Fibroblast of villous mesenchyme (primary cell): ENCODE data around the gene LZTFL1. TPM values are rescaled to one million over a fixed set of nuclear protein-coding genes. Genes with fewer than 3 reads are reported as not detected.
"Not testable (repeated sequence)": the region's sequence is repeated elsewhere in the genome, so short reads cannot be mapped to it uniquely, and the experiment has no call there.

Source experiments
- DNase-seq: peaks from one replicate; pipeline ENCODE4 v3.0.0-alpha.2; 2010; ENCODE audit warnings: low read depth
- H3K4me3 ChIP-seq: 2 replicates; pipeline ENCODE4 v1.5.1; 2011; ENCODE audit warnings: low read depth, mild to moderate bottlenecking, low read length
- CTCF ChIP-seq: IDR thresholded peaks from 2 replicates; pipeline ENCODE4 v1.5.1; 2012; ENCODE audit warnings: low read depth, mild to moderate bottlenecking, low read length; ENCODE audit not compliant: insufficient read depth
- total RNA-seq: library from RNA; depleted of rRNA; stranded (reverse); fragments of >200 nt; gene quantifications from 2 replicates; pipeline ENCODE4 v1.2.3, GENCODE V29; 2012

The LZTFL1 gene
- total RNA-seq, 1 donor: 18.6 TPM

DNA sequence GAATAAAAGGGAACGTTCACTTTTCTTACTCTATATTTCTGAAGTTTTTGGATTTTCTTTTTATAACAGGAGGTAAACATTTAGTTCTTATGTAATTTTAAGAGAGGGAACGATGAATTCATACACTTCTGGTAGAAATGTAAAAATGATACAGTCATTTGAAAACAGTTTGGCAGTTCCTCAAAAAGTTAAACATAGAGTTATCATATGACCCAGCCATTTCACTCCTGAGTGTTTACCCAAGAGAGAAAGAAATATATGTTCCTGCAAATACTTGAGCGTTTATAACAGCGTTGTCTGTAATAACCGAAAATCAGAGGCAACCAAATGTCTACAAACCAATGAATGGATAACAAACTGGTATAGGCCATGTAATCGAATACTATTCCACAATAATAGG is 23.6 kb upstream of the LZTFL1 start:
- DNase-seq: no peak
- TF ChIP-seq CTCF: no peak
- no peak overlapping the region for H3K4me3 ChIP-seq

DNA sequence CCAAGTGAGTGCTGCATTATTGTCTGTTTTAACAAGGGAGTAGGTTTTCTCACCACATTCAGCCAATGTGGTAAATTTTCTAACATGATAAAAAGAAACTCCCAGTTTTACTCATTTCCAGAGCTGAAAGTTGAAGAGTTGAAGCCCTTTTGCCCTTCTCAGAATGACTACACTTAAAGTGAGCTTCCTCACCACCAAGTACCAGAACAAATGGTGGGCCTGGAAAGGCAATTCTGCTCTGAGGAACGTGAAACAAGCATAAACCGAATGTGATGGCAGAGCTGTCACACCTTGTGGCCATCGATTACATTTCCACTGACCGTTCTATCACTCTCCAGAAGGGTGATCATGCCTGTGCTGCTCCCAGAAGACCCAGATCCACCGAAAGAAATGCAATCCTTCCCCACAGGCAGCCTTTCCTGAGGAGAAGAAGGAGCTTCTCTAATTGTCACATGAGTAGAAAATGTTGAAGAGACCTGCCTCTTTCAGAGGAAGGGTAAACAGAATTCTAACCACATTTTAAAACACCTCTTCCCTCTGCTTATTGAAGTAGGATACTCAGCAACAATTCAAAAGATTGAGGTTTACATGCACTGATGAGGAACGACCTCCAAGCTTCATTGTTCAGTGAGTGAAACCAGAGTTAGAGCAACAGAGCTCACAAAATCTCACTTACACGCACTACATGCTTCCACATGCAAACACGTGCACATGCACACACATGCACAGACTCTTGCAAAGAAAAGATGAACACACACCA is 23.0 kb upstream of the LZTFL1 start:
- no peak for DNase-seq
- no peak for TF ChIP-seq CTCF
- no peak overlapping the region for H3K4me3 ChIP-seq

DNA sequence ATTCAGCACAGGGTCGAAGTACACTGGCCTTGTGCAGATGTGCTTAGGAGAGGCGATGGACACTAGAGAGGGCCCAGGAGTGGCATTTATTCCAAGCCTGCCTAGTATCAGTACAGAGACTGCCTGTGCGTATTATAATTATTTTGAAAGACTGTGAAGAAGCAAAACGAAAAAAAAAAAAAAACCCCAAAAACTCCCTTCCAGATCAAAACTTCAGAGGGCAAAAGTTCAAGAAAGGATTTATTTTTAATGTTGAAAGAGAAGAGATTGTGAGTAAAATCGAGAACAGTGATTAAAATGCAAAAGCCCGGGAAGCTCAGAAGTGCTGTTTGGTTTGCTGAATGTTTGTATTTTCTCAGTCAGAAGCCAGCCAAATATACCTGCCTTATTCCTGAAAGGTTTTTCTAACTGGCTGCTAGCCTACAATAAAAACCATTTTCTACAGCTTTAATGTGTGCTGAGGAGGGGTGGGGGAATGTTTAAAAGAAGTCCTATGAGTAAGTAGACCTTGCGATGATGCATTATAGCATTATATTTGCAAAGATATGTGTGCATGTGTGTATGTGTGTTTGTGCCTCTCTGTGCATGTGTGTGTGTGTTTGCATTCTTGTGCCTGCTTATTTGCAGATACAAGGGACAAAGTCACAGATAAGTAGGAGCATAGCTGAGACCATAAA is 19.3 kb upstream of the LZTFL1 start:
- DNase-seq: no peak
- TF ChIP-seq CTCF: no peak

DNA sequence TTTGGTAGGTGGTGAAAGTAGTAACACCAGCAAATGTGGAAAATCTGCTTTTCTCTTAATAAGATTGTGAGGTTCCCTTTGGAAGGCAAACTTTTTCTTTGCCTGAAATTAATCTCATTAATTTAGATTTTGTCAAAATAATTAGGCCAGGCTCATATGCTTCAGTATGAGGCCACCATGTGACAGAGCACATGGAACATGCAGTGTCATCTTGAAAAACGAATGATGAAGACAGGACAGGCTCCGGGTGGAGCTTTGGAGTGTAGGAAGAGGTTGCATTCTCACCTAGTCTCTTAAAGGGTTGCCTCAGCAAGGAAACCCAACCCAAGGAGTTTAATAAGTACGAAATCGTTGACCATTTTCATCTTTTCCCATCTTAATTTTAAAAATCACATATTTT is 18.6 kb upstream of the LZTFL1 start:
- no peak overlapping the region for H3K4me3 ChIP-seq
- DNase-seq: no peak
- TF ChIP-seq CTCF: no peak

More for the DNA sequence above, 19.3 kb upstream of the LZTFL1 start:
- no peak overlapping the region for H3K4me3 ChIP-seq

- no peak for DNase-seq
- H3K4me3 ChIP-seq: no peak overlapping the region
- no peak for TF ChIP-seq CTCF
Observed at GRCh38 chr3:45858809-45859543, 17.1 kb upstream of the LZTFL1 start.

- not testable (repeated sequence) for H3K4me3 ChIP-seq, DNase-seq
Observed at GRCh38 chr3:45857024-45857423, 15.1 kb upstream of the LZTFL1 start.

- H3K4me3 ChIP-seq, DNase-seq: not testable (repeated sequence)
Observed at GRCh38 chr3:45856323-45856722, 14.4 kb upstream of the LZTFL1 start.
